ENCODE results near the gene ADGRB2. TPM values are rescaled to one million over a fixed set of nuclear protein-coding genes. Genes with fewer than 3 reads are reported as not detected.

The ADGRB2 gene
- total RNA-seq, 1 donor from 2014 or later = 0.40 TPM

Other genes with a start within 250 kb of the ADGRB2 start
- gene TINAGL1, start 187.8 kb downstream of the ADGRB2 start, total RNA-seq = not detected in 2 replicates
- not detected in 2 replicates for gene HCRTR1, start 146.7 kb downstream of the ADGRB2 start, total RNA-seq
- gene PEF1, start 119.5 kb downstream of the ADGRB2 start, total RNA-seq = 64.0 and 64.4 TPM in 2 replicates
- gene COL16A1, start 60.3 kb downstream of the ADGRB2 start, total RNA-seq = not detected in 2 replicates
- gene SPOCD1, start 51.7 kb upstream of the ADGRB2 start, total RNA-seq = not detected in 2 replicates
- gene PTP4A2, start 174.0 kb upstream of the ADGRB2 start, total RNA-seq = 363 and 390 TPM in 2 replicates
- 174 and 175 TPM in 2 replicates for gene KHDRBS1, start 249.5 kb upstream of the ADGRB2 start, total RNA-seq